ENCODE results near the gene DAP3. TPM values are rescaled to one million over a fixed set of nuclear protein-coding genes. Genes with fewer than 3 reads are reported as not detected.
A peak's percentile ranks its signal among the peaks of the same experiment; 100 is the strongest.

The DAP3 gene
- total and polyA plus RNA-seq, 2 of the 13 experiments (the other 11 are each of a cell fraction or from before 2014, with no cell fraction given): 129 to 133 TPM

GRCh38 chr1:155648207-155649147 is 40.4 kb upstream of the DAP3 start (continued):
- TF ChIP-seq ZNF709 (CRISPR knock-in tag; IDR thresholded peaks at IDR 0.05): no peak
- TF ChIP-seq YY1 (IDR thresholded peaks at IDR 0.05; ENCODE audit: insufficient read depth, insufficient replicate concordance, low read depth, low read length): no peak
- peak; percentile 80 for TF ChIP-seq CEBPG (CRISPR knock-in tag; IDR thresholded peaks at IDR 0.05)
- TF ChIP-seq ZNF317 (CRISPR knock-in tag; IDR thresholded peaks at IDR 0.05): peak; percentile 52; the same call in 1 of the 2 replicates
- 0 out of 2 replicates have a peak, but pooled peaks have one; percentile 28 for TF ChIP-seq ETV5 (CRISPR knock-in tag; IDR thresholded peaks at IDR 0.05; ENCODE audit: borderline replicate concordance)
- no peak for TF ChIP-seq TRIM24 (CRISPR knock-in tag; IDR thresholded peaks at IDR 0.05)
- TF ChIP-seq GATA4 (IDR thresholded peaks at IDR 0.05; ENCODE audit: borderline replicate concordance, low read depth): peak; percentile 25; the same call in 1 of the 2 replicates
- TF ChIP-seq ELF1 (CRISPR knock-in tag; IDR thresholded peaks at IDR 0.05): peak; percentile 31; the same call in 1 of the 2 replicates
- TF ChIP-seq ZNF160 (CRISPR knock-in tag; IDR thresholded peaks at IDR 0.05): no peak
- TF ChIP-seq GZF1 (CRISPR knock-in tag; IDR thresholded peaks at IDR 0.05): no peak
- no peak for TF ChIP-seq SNAPC2 (CRISPR knock-in tag; IDR thresholded peaks at IDR 0.05)
- TF ChIP-seq STAG1 (CRISPR knock-in tag; IDR thresholded peaks at IDR 0.05): peak; percentile 72
- no peak for TF ChIP-seq NFATC3 (CRISPR knock-in tag; IDR thresholded peaks at IDR 0.05)
- 0 out of 2 replicates have a peak, but pooled peaks have one; percentile 28 for TF ChIP-seq SIN3A (IDR thresholded peaks at IDR 0.05; ENCODE audit: borderline replicate concordance, low read depth, low read length)
- TF ChIP-seq ZNF597 (CRISPR knock-in tag; IDR thresholded peaks at IDR 0.05): no peak
- no peak for TF ChIP-seq ZNF337 (CRISPR knock-in tag; IDR thresholded peaks at IDR 0.05; ENCODE audit: borderline replicate concordance, low read depth)
- no peak for TF ChIP-seq HES4 (CRISPR knock-in tag; IDR thresholded peaks at IDR 0.05; ENCODE audit: borderline replicate concordance)
- TF ChIP-seq EHMT2 (IDR thresholded peaks at IDR 0.05; ENCODE audit: borderline replicate concordance, low read depth, low read length): no peak
- TF ChIP-seq ZC3H4 (CRISPR knock-in tag; IDR thresholded peaks at IDR 0.05; ENCODE audit: borderline replicate concordance): no peak
- TF ChIP-seq ZNF414 (CRISPR knock-in tag; IDR thresholded peaks at IDR 0.05): no peak
- no peak for TF ChIP-seq PITX1 (CRISPR knock-in tag; IDR thresholded peaks at IDR 0.05)
- TF ChIP-seq, protein P1, sequence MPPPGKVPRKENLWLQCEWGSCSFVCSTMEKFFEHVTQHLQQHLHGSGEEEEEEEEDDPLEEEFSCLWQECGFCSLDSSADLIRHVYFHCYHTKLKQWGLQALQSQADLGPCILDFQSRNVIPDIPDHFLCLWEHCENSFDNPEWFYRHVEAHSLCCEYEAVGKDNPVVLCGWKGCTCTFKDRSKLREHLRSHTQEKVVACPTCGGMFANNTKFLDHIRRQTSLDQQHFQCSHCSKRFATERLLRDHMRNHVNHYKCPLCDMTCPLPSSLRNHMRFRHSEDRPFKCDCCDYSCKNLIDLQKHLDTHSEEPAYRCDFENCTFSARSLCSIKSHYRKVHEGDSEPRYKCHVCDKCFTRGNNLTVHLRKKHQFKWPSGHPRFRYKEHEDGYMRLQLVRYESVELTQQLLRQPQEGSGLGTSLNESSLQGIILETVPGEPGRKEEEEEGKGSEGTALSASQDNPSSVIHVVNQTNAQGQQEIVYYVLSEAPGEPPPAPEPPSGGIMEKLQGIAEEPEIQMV (CRISPR knock-in tag; IDR thresholded peaks at IDR 0.05; ENCODE audit: low read depth): no peak
- TF ChIP-seq TFAP4 (IDR thresholded peaks at IDR 0.05; ENCODE audit: borderline replicate concordance, low read depth): peak; percentile 96
- no peak for TF ChIP-seq DNMT3B (CRISPR knock-in tag; conservative IDR thresholded peaks at IDR 0.05)
- TF ChIP-seq STAT5B (CRISPR knock-in tag; IDR thresholded peaks at IDR 0.05): no peak
- TF ChIP-seq TEAD2 (CRISPR knock-in tag; IDR thresholded peaks at IDR 0.05): no peak
- no peak for TF ChIP-seq CENPT (CRISPR knock-in tag; IDR thresholded peaks at IDR 0.05; ENCODE audit: low read depth)
